ENCODE data around the gene FOSL2. TPM values are rescaled to one million over a fixed set of nuclear protein-coding genes. Genes with fewer than 3 reads are reported as not detected.

The FOSL2 gene
- total RNA-seq, 1 donor from 2014 or later: 50.2 TPM

DNA sequence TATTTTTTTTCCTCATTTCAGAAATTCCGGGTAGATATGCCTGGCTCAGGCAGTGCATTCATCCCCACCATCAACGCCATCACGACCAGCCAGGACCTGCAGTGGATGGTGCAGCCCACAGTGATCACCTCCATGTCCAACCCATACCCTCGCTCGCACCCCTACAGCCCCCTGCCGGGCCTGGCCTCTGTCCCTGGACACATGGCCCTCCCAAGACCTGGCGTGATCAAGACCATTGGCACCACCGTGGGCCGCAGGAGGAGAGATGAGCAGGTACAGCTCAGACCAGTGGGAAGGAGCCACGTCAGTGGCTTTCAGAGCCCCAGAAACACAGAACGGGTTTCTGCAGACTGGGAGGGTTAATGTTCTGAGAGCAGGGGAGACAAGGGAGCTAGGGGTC is 11.4 kb downstream of the FOSL2 start:
- peaks cover 63% of the 10 kb centered on the region for H3K36me3 ChIP-seq
- H3K4me3 ChIP-seq: no peak overlapping the region
- no peak overlapping the region for H3K27ac ChIP-seq (replicated peaks)
- H3K27me3 ChIP-seq (ENCODE audit: low read depth): no peaks in the 10 kb centered on the region
- DNase-seq: no peak
- H3K9me3 ChIP-seq (replicated peaks): no peaks in the 10 kb centered on the region
- TF ChIP-seq CTCF (IDR thresholded peaks at IDR 0.05; ENCODE audit: borderline replicate concordance): no peak
- intact Hi-C loops (cut with micrococcal nuclease): no loop called here
- peaks cover 93% of the 10 kb centered on the region for H3K4me1 ChIP-seq

GRCh38 chr2:28405537-28405936 is 12.9 kb downstream of the FOSL2 start:
- no peak overlapping the region for H3K4me3 ChIP-seq
- H3K27ac ChIP-seq (replicated peaks): no peak overlapping the region
- DNase-seq: no peak
- intact Hi-C loops (cut with micrococcal nuclease): no loop called here
- no peaks in the 10 kb centered on the region for H3K27me3 ChIP-seq (ENCODE audit: low read depth)
- H3K4me1 ChIP-seq: peaks cover 79% of the 10 kb centered on the region
- H3K36me3 ChIP-seq: peaks cover 77% of the 10 kb centered on the region
- no peaks in the 10 kb centered on the region for H3K9me3 ChIP-seq (replicated peaks)
- no peak for TF ChIP-seq CTCF (IDR thresholded peaks at IDR 0.05; ENCODE audit: borderline replicate concordance)

DNA sequence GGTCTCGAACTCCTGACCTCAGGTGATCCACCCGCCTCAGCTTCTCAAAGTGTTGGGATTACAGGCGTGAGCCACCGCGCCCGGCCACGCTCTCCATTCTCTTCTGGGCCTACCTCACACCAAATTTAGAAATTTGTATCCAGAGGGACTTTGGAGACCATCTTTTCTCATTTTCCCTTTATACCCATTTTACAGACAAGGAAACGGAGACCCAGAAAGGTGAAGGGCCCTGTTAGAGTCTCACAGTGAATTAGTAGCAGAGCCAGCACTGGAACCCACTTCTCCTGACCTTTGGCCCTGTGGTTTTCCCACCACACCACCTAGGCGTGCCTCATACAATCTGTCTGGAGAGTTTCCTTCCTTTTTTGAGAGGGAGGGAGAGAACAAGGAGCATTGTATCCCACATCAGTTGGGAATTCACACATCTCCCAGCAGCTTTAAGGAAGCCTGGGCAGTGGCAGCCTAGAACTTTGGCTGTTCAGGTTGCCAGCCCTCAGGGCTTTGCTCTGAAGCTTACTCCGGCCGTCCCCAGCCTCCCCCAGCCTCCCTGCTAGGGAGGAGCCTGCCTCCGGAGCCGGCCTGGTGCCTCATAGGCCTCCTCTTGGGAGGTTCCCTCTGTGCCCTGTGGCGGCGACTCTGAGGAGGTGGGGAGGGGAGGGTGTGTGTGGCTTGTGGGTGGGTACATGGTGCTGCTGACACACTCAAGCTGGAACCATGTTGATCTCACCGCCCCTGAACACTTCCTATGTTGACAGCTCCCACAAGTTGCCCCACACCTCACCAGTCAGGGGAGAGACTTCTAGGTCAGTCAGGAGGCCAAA is 13.8 kb downstream of the FOSL2 start:
- H3K27ac ChIP-seq (replicated peaks): peak overlapping the region; percentile 62
- intact Hi-C loops (cut with micrococcal nuclease): no loop called here
- no peaks in the 10 kb centered on the region for H3K9me3 ChIP-seq (replicated peaks)
- no peak for TF ChIP-seq CTCF (IDR thresholded peaks at IDR 0.05; ENCODE audit: borderline replicate concordance)
- no peak overlapping the region for H3K4me3 ChIP-seq
- peaks cover 69% of the 10 kb centered on the region for H3K4me1 ChIP-seq
- DNase-seq: no peak
- peaks cover 87% of the 10 kb centered on the region for H3K36me3 ChIP-seq
- no peaks in the 10 kb centered on the region for H3K27me3 ChIP-seq (ENCODE audit: low read depth)

- peak overlapping the region; percentile 62 for H3K27ac ChIP-seq (replicated peaks)
- DNase-seq: no peak
Measured at GRCh38 chr2:28407131-28407975, 14.7 kb downstream of the FOSL2 start.

More at GRCh38 chr2:28407131-28407975, 14.7 kb downstream of the FOSL2 start:
- peaks cover 67% of the 10 kb centered on the region for H3K4me1 ChIP-seq
- peaks cover 90% of the 10 kb centered on the region for H3K36me3 ChIP-seq
- intact Hi-C loops (cut with micrococcal nuclease): no loop called here
- TF ChIP-seq CTCF (IDR thresholded peaks at IDR 0.05; ENCODE audit: borderline replicate concordance): no peak
- no peak overlapping the region for H3K4me3 ChIP-seq
- H3K9me3 ChIP-seq (replicated peaks): no peaks in the 10 kb centered on the region
- H3K27me3 ChIP-seq (ENCODE audit: low read depth): no peaks in the 10 kb centered on the region

Measured in left ventricle myocardium inferior (tissue), 1 donor.